Stimulated activated CD8-positive, alpha-beta memory T cell treated with anti-CD3 and anti-CD28 coated beads, Interleukin-4, amount 100 ng/mL, for 4 hours (primary cell): ENCODE results near the gene SNRPE.

Source experiments
- DNase-seq, 2 donors: peaks; one replicate each; pipeline ENCODE4 v3.0.0-alpha.2; 2020; ENCODE audit warnings: low read depth in 2 of 2, low spot score in 1 of 2

Gene SNRPE

DNA sequence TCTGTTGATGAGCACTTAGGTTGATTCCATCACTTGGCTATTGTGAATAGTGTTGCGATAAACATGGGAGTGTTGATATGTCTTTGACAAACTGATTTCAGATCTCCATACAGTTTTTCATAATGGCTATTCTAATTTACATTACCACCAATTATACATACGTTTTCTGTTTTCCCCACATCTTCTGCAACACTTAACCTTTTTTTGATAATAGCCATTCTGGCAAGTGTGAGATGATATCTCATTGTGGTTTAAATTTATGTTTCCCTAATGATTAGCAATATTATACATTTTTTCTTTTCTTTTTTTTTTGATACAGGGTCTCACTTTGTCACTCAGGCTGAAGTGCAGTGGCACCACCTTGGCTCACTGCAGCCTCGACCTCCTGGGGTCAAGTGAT lies 17.0 kb downstream of the SNRPE start:
- no peak for DNase-seq

DNA sequence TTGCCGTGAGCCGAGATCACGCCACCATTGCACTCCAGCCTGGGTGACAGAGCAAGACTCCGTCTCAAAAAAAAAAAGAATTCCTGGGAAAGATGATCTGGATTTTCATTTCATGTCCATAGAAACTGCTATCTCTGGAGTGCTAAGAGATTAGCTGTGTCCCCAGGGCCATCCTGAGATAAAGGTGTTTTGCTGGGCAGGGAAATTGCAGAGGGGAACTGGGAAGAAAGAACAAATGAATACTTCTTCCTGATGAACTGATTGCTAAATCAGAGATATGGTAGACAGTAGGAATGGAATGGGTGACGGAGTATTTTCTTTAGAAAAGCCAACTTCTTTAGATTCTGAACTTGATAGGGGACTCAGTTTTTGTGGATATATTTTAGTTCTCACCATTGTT lies 19.2 kb downstream of the SNRPE start:
- DNase-seq = no peak

DNA sequence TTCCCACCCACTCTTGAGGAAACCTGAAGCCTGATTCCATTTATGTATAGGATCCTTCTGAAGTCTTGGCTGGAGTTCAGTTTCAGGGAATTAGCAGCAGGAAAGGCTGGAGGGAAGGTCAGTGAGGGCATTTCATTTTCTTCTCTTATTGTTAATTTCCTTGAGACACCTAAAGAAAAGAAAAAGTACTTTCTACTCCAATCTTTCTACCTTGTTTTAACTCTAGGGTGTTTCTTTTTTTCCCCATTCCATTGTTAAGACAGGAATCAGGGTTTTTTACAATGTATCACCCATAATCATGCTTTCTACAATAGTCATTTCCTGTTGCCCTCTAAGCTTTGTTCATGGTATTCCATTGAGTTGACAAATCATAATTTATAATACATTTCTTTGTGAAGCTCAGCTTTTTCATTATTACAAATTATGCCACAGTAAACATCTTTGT lies 27.4 kb downstream of the SNRPE start:
- DNase-seq = no peak

DNA sequence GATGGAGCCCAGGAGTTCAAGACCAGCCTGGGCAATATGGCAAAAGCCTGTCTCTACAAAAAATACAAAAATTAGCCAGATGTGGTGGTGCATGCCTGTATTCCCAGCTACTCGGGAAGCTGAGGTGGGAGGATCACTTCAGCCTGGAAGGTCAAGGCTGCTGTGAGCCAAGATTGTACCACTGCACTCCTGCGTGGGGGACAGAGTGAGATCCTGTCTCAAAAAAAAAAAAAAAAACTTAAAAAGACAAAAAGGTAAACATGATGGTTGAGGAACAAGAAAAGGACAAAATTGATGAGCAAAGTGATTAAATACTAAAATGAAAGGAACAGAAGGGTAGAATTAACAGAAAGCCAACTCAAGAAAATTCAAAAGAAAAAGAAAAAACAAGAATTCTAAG lies 30.6 kb downstream of the SNRPE start:
- no peak for DNase-seq

DNA sequence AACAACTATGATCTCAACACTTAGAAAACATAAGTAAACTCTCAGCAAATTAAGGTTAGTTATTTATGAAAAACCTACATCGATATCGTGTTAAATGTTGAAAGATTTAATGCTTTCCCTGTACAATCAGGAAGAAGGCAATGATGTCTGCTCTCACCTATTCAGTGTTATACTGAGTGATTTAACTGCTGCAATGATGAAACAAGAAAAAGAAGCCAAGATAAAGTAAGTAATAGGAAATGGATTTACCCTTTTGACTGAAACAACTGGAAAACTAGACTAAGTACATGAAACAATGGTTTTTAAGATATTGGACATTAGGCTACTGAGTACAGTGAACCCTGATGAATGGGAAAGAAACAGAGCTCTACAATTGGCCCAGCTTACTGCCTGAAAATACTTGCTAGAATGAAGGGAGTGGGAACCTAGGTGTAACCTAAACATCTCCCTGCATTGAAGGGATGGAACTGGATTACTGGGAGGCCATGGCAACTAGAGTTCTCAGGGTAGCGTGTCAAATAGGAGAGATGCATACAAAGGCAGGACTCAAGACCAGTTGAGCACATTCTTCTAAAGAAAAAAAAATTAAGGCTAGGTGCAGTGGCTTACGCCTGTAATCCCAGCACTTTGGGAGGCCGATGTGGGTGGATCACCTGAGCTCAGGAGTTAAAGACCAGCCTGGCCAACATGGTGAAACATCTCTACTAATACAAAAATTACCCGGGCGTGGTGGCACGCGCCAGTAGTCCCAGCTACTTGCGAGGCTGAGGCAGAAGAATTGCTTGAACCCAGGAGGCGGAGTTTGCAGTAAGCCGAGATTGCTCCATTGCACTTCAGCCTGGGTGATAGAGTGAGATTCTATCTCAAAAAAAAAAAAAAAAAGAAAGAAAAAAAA lies 37.3 kb downstream of the SNRPE start:
- no peak for DNase-seq

DNA sequence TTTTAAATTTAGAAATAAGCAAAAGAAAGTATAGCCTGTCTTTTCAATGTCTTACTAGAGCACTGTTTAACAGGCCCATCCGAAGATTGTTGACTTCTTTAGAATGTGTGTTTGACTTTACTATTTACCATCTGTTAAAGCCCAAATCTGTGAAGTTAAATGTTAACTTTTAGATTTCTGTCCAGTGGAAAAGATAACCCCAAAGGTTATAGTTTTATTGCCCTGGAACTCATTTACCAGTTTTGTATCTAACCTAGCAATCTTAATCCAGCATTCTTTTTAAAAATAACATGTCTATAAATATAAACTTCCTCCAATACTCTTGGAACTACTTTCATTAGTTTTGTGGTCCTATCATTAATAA lies 37.9 kb downstream of the SNRPE start:
- DNase-seq = no peak

DNA sequence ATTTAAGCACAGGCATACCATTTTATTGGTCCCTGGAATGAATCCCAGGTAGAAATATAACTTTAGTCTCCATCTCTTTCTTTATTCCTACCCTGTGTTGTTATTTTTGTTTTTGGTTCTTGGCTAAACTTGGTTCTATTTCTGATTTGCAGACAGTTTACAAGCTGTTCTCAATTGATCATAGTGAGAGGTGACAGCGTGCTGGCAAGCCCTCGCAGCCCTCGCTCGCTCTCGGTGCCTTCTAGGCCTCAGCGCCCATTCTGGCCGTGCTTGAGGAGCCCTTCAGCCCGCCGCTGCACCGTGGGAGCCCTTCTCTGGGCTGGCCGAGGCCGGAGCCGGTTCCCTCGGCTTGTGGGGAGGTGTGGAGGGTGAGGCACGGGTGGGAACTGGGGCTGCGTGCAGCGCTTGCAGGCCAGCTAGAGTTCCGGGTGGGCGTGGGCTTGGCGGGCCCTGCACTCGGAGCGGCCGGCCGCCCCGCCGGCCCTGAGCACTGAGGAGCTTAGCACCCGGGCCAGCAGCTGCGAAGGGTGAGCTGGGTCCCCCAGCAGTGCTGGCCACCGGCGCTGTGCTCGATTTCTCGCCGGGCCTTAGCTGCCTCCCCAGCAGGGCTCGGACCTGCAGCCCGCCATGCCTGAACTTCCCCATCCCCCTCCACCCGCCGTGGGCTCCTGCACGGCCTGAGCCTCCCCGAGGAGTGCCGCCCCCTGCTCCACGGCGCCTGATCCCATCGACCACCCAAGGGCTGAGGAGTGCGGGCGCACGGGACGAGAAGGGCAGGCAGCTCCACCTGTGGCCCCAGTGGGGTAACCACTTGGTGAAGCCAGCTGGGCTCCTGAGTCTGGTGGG lies 38.7 kb downstream of the SNRPE start:
- no peak for DNase-seq

DNA sequence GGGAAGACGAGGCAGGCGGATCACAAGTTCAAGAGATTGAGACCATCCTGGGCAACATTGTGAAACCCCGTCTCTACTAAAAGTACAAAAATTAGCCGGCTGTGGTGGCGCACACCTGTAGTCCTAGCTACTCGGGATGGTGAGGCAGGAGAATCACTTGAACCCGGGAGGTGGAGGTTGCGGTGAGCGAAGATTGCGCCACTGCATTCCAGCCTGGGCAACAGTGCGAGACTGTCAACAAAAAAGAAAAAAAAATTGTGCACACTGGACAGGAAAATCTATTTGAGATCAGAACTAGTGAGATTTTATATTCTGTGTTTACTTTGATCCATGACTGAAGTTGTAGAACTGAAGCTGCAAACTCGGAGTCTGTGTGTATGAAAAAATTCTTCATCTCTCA lies 40.2 kb downstream of the SNRPE start:
- DNase-seq = no peak

DNA sequence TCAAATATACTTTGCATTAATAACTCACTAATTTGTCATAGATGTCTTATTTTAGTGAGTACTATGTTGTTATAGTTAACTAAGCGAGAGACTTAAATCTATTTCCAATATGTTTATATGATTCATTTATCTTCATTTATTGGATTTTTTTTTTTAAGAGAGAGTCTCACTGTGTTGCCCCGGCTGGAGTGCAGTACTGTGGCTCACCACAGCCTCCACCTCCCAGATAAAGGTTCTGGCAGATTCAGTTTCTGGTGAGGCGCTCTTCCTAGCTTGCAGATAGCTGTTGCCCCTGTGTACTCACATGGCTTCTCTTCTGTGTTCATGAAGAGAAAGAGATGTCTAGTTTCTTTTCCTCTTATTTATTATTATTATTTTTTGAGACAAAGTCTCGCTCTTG lies 43.9 kb downstream of the SNRPE start:
- no peak for DNase-seq

DNA sequence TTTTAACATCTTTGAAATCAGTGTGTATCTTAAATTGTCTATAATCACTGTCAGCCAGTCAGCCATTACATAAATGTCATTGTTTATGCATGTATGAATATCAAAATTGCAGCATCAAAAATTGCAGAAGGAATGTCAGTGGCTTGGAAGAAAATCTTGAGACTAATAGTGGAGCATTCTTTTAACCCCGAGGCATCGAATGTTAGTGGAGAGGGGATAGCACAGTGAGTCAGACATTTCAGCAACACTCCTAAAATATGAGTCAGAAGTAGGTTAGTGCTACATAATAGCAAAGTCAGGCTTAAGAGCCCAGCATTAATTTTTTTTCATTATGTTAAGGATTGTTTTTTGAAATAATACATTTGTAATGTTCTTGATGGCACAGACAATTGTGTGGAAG lies 45.5 kb downstream of the SNRPE start:
- no peak for DNase-seq

DNA sequence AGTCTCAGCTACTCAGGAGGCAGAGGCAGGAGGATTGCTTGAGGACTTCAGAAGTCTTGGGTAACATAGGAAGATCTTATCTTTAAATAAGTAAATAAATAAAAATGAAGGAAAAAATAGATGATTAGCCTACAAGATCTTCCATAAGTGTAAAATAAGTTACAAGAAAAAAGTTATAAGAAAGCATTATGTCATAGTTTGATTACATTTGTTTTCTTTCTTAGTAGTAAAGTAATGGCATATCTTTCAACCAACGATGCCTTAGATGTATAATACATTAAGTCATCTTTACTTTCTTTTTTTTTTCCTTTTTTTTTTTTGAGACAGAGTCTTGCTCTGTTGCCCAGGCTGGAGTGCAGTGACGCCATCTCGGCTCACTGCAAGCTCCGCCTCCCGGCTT lies 46.5 kb downstream of the SNRPE start:
- no peak for DNase-seq

DNA sequence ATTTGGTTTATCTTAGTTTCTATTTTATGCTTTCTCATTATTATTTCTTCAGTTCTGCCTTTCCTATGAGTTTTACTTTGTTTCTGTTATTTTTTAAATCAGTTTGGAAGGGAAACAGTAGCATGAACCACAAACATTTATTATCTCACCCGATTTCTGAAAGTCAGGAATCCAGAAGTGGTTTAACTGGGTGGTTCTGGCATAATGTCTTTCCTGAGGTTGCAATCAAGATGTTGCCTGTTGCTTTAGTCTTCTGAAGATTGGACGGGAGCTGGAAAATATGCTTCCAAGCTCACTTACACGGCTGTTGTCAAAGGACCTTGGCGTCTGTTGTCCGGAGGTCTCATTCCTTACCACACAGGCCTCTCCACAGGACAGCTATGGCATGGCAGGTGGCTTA lies 50.4 kb downstream of the SNRPE start:
- no peak for DNase-seq

DNA sequence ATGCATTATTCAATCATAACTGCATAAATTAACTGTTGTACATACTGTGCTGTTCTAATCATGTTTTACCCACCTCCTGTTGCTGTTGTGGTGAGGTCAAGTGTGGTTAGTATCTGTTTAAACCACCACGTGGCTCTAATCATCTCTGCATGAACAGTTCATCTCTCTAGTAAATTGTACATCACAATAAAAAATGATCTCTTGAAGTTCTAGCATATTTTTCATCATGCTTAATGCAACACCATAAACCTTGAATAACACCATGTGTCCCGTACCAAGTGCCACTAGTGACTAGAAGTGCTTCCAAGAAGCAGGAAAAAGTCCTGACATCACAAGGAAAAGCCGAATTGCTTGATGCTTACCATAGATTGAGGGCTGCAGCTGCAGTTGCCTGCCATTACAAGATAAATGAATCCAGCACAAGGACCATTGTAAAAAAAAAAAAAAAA lies 51.7 kb downstream of the SNRPE start:
- no peak for DNase-seq

DNA sequence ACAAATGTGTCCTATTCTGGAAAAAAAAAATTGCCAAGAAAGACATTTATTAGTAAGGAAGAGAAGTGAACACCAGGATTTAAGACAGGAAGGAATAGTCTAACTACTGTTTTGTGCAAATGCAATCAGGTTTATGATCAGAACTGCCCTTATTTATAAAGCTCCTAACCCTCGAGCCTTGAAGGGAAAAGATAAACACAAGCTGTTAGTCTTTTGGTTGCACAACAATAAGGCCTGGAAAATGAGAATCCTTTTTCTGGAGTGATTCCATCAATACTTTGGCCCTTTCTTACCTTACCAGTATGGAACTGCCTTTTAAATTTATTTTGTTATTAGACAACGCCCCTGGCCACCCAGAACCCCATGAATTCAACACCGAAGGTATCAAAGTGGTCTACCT lies 52.9 kb downstream of the SNRPE start:
- no peak for DNase-seq

DNA sequence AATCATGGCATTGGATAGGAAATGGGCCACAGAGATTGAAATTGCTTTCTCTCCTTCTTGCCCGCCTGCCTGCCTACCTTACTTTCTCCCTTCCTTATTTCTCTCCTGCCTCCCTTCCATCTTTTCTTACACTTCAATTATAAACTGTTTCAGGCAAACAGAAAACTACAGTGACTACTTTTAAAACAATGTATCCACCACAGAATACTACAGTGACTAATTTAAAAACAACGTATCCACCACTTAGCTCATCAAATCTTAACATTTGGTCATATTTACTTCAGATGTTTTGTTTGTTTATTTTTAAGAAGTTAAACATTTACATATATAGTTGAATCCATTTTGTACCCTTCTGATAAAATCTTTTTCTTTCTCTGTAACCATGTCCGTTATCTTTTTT lies 54.4 kb downstream of the SNRPE start:
- DNase-seq = no peak

DNA sequence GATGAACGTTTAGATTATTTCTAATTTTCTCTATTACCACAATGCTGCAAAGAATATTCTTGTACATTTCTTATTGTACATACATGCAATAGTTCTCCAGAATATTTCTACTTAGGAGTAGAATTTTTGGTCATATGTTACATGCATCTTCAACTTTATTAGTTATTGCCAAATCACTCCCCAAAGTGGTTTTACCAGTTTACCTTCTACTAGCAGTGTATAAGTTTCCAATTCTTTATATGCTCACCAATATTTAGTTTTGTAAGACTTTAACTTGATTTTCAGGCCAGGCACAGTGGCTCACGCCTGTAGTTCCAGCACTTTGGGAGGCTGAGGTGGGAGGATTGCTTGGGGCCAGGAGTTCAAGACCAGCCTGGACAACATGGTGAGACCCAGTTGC lies 55.4 kb downstream of the SNRPE start:
- no peak for DNase-seq
